ENCODE data around the gene UBR4. TPM values are rescaled to one million over a fixed set of nuclear protein-coding genes. Genes with fewer than 3 reads are reported as not detected.

Gene UBR4
- total RNA-seq, 1 donor = 149 TPM

DNA sequence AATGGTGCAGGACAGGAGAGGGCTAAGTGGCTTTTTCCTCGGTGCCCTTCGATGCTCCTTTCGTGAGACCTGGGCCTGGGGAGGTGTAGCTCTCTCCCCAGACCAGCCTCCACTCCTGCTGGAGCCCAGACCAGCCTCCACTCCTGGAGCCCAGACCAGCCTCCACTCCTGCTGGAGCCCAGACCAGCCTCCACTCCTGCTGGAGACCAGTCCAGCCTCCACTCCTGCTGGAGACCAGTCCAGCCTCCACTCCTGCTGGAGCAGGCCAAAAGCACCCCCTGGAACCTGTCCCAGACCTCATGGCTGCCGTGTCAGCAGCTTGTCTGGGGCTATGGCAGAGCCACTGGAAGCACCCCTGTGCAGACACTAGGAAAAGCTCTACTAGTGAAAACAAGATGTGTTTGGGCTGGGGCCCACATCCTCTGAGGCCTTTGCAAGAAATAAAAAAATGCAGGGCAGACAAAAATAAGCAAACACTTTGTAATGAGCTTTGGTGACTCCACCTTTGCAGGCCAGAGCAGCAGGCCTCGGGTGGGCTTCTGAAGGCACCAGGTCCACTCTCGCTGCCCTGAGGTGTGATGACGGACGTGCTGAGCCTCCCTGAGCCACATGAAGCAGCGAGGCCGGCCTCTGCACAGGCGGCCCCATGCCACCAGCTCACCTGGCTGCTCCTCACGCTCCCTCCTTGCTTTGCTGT is 137.6 kb downstream of the UBR4 start:
- H3K4me2 ChIP-seq (ENCODE audit: insufficient read depth, low read length) = no peak overlapping the region
- no peaks in the 10 kb centered on the region for H3K9me3 ChIP-seq (ENCODE audit: low read depth, low read length)
- H3K27me3 ChIP-seq (ENCODE audit: insufficient read depth, low read length) = no peaks in the 10 kb centered on the region
- no peak overlapping the region for H3K27ac ChIP-seq (ENCODE audit: low read depth, low read length)
- H4K20me1 ChIP-seq (ENCODE audit: insufficient read depth, low read length) = peaks cover 8% of the 10 kb centered on the region
- H3K4me1 ChIP-seq (ENCODE audit: insufficient read depth, low read length) = peaks cover 3% of the 10 kb centered on the region
- H3K36me3 ChIP-seq (ENCODE audit: insufficient read depth, low read length) = peaks cover 47% of the 10 kb centered on the region
- no peak overlapping the region for H2AFZ ChIP-seq (ENCODE audit: low read length)
- DNase-seq (ENCODE audit: insufficient read length, low spot score, missing footprints) = peak; percentile 61
- no peaks in the 10 kb centered on the region for H3K79me2 ChIP-seq (ENCODE audit: insufficient read depth, low read length)
- no peak overlapping the region for H3K4me3 ChIP-seq (ENCODE audit: insufficient read depth, low read length)
- TF ChIP-seq CTCF (IDR thresholded peaks at IDR 0.05; ENCODE audit: extremely low read depth, low read depth, low read length) = no peak

GRCh38 chr1:19071674-19072281 is 138.3 kb downstream of the UBR4 start:
- H3K9me3 ChIP-seq (ENCODE audit: low read depth, low read length) = no peaks in the 10 kb centered on the region
- H3K4me3 ChIP-seq (ENCODE audit: insufficient read depth, low read length) = no peak overlapping the region
- no peak overlapping the region for H3K4me2 ChIP-seq (ENCODE audit: insufficient read depth, low read length)
- peak; percentile 73 for DNase-seq (ENCODE audit: insufficient read length, low spot score, missing footprints)
- peaks cover 9% of the 10 kb centered on the region for H3K4me1 ChIP-seq (ENCODE audit: insufficient read depth, low read length)
- no peaks in the 10 kb centered on the region for H3K79me2 ChIP-seq (ENCODE audit: insufficient read depth, low read length)
- no peaks in the 10 kb centered on the region for H3K27me3 ChIP-seq (ENCODE audit: insufficient read depth, low read length)
- no peak overlapping the region for H2AFZ ChIP-seq (ENCODE audit: low read length)
- peaks cover 8% of the 10 kb centered on the region for H4K20me1 ChIP-seq (ENCODE audit: insufficient read depth, low read length)
- TF ChIP-seq CTCF (IDR thresholded peaks at IDR 0.05; ENCODE audit: extremely low read depth, low read depth, low read length) = no peak
- H3K27ac ChIP-seq (ENCODE audit: low read depth, low read length) = no peak overlapping the region
- peaks cover 40% of the 10 kb centered on the region for H3K36me3 ChIP-seq (ENCODE audit: insufficient read depth, low read length)

DNA sequence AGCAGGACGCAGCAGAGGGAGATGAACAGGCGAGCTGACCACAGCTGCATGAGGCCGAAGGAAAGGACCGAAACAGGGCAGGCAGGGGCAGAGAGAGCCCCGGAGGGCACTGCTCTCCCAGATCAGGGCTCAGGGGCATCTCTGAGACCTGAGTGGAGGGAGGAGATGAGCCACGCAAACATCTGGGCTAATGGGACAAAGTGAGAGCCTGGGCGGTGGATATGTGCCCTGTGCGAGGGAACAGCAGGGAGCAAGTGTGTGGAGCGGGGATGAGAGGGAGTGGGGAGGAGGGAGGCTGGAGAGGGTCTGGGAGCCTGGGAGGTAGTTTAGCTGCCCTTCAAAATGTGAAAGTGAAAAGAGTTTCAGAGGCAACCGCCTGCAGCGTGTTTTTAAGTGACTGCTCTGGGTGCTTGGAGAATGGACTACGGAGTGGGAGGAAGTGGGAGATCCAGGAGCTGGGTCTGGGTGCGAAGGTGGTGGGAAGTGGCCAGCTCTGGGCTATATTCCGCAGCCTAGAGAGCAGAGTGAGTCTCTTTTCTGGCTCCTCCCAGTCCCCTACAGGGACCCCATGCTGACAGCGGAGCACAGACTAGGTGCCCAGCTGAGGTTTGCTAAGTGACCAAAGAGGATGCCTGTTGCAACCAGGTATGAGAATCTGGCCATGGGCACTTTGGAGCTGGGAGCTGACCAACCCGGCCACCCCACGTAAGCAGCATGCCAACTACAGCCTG is 139.0 kb downstream of the UBR4 start:
- DNase-seq (ENCODE audit: insufficient read length, low spot score, missing footprints) = no peak
- Histone ChIP-seq H3K4me3 (ENCODE audit: insufficient read depth, low read length) (no peak overlapping the region), H3K4me1 (ENCODE audit: insufficient read depth, low read length) (peaks cover 16% of the 10 kb centered on the region), H3K36me3 (ENCODE audit: insufficient read depth, low read length) (peaks cover 33% of the 10 kb centered on the region), H3K79me2 (ENCODE audit: insufficient read depth, low read length) (no peaks in the 10 kb centered on the region), H3K27me3 (ENCODE audit: insufficient read depth, low read length) (no peaks in the 10 kb centered on the region), H3K4me2 (ENCODE audit: insufficient read depth, low read length) (no peak overlapping the region), H3K27ac (ENCODE audit: low read depth, low read length) (no peak overlapping the region), H3K9me3 (ENCODE audit: low read depth, low read length) (no peaks in the 10 kb centered on the region), H2AFZ (ENCODE audit: low read length) (no peak overlapping the region), H4K20me1 (ENCODE audit: insufficient read depth, low read length) (peaks cover 8% of the 10 kb centered on the region)
- no peak for TF ChIP-seq CTCF (IDR thresholded peaks at IDR 0.05; ENCODE audit: extremely low read depth, low read depth, low read length)

DNA sequence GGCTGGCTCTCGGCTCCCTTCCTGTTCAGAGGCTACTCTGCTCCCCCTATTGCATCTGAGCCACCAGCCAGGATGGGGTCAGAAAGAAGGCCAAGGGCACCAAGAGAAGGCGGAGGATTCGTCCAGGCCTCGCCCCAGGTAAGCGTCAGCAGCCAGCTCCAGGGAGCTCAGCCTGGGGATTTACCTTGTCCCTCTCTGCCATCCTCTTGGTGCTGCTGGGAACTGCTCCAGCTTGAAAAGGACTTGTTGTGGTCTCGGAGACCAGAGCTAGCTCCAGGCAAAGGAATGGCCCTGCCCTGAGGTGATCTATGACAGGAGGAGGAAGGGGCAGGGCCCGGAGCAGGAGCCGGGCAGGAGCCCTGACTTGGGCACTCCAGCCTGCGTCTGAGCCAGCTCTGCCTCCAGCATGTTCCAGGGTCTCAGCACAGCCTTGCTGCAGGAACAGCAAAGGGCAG is 139.8 kb downstream of the UBR4 start:
- no peak overlapping the region for H3K4me3 ChIP-seq (ENCODE audit: insufficient read depth, low read length)
- no peak overlapping the region for H3K27ac ChIP-seq (ENCODE audit: low read depth, low read length)
- H4K20me1 ChIP-seq (ENCODE audit: insufficient read depth, low read length) = peaks cover 8% of the 10 kb centered on the region
- no peaks in the 10 kb centered on the region for H3K27me3 ChIP-seq (ENCODE audit: insufficient read depth, low read length)
- no peak for TF ChIP-seq CTCF (IDR thresholded peaks at IDR 0.05; ENCODE audit: extremely low read depth, low read depth, low read length)
- H3K4me1 ChIP-seq (ENCODE audit: insufficient read depth, low read length) = peaks cover 16% of the 10 kb centered on the region
- no peaks in the 10 kb centered on the region for H3K9me3 ChIP-seq (ENCODE audit: low read depth, low read length)
- no peak overlapping the region for H2AFZ ChIP-seq (ENCODE audit: low read length)
- no peak overlapping the region for H3K4me2 ChIP-seq (ENCODE audit: insufficient read depth, low read length)
- peaks cover 25% of the 10 kb centered on the region for H3K36me3 ChIP-seq (ENCODE audit: insufficient read depth, low read length)
- DNase-seq (ENCODE audit: insufficient read length, low spot score, missing footprints) = no peak
- H3K79me2 ChIP-seq (ENCODE audit: insufficient read depth, low read length) = no peaks in the 10 kb centered on the region

Data from osteoblast (primary cell).